Measurements from ENCODE around the gene TNRC18. TPM values are rescaled to one million over a fixed set of nuclear protein-coding genes. Genes with fewer than 3 reads are reported as not detected.
A peak's percentile ranks its signal among the peaks of the same experiment; 100 is the strongest.

TNRC18 gene
- total RNA-seq, 1 donor from 2014 or later = 169 TPM

GRCh38 chr7:5344342-5344741 is 79.3 kb downstream of the TNRC18 start:
- Mint-ChIP-seq H3K36me3 (peaks cover 43% of the 10 kb centered on the region), H3K4me3 (no peak overlapping the region), H3K27ac (no peak overlapping the region), H3K4me1 (ENCODE audit: unreplicated experiment) (no peaks in the 10 kb centered on the region), H3K27me3 (no peaks in the 10 kb centered on the region), H3K9me3 (peaks cover 12% of the 10 kb centered on the region)
- DNase-seq (ENCODE audit: extremely low spot score, unreplicated experiment) = no peak
- TF ChIP-seq, protein P1, sequence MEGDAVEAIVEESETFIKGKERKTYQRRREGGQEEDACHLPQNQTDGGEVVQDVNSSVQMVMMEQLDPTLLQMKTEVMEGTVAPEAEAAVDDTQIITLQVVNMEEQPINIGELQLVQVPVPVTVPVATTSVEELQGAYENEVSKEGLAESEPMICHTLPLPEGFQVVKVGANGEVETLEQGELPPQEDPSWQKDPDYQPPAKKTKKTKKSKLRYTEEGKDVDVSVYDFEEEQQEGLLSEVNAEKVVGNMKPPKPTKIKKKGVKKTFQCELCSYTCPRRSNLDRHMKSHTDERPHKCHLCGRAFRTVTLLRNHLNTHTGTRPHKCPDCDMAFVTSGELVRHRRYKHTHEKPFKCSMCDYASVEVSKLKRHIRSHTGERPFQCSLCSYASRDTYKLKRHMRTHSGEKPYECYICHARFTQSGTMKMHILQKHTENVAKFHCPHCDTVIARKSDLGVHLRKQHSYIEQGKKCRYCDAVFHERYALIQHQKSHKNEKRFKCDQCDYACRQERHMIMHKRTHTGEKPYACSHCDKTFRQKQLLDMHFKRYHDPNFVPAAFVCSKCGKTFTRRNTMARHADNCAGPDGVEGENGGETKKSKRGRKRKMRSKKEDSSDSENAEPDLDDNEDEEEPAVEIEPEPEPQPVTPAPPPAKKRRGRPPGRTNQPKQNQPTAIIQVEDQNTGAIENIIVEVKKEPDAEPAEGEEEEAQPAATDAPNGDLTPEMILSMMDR (conservative IDR thresholded peaks at IDR 0.05) = no peak

DNA sequence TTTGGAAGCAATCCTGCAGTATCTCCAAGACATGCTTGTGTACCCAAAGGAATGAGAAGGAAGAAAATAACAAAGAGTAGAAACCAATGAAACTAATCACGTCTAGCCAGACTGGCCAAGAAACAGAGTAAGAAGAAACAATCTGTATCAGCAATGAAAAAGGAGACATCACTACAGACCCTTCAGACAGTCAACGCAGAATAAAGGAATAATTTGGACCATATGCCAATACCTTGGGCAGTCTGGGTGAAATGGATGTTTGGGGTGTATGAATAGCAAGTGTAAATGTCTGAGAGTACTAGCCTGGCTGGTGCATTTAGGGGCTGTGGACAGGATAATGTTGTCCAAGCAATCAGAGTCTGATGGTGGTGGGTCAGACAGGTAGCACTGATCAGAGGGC is 79.8 kb downstream of the TNRC18 start:
- Mint-ChIP-seq H3K4me3 (no peak overlapping the region), H3K27me3 (no peaks in the 10 kb centered on the region), H3K9me3 (peaks cover 12% of the 10 kb centered on the region), H3K36me3 (peaks cover 44% of the 10 kb centered on the region), H3K27ac (no peak overlapping the region), H3K4me1 (ENCODE audit: unreplicated experiment) (no peaks in the 10 kb centered on the region)
- TF ChIP-seq, protein P1 (conservative IDR thresholded peaks at IDR 0.05) = no peak
- no peak for DNase-seq (ENCODE audit: extremely low spot score, unreplicated experiment)

GRCh38 chr7:5342631-5343030 is 81.0 kb downstream of the TNRC18 start:
- Mint-ChIP-seq H3K9me3 (peaks cover 12% of the 10 kb centered on the region), H3K4me1 (ENCODE audit: unreplicated experiment) (no peaks in the 10 kb centered on the region), H3K27me3 (no peaks in the 10 kb centered on the region), H3K27ac (no peak overlapping the region), H3K36me3 (peaks cover 52% of the 10 kb centered on the region), H3K4me3 (peak overlapping the region; percentile 9)
- no peak for DNase-seq (ENCODE audit: extremely low spot score, unreplicated experiment)
- TF ChIP-seq, protein P1 (conservative IDR thresholded peaks at IDR 0.05) = no peak

DNA sequence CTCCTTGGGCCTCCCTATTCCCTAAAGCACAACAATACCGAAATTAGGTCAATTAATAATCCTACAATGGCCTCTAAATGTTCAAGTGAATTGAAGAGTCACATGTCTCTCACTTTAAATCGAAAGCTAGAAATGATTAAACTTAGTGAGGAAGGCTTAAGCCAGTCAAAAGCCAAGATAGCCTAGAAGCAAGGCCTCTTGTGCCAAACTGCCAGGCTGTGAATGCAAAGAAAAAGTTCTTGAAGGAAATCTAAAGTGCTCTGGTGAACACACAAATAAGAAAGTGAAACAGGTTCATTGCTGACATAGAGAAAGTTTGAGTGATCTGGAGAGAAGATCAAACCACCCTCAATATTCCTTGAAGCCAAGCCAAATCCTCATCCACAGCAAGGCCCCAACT is 83.7 kb downstream of the TNRC18 start:
- peaks cover 65% of the 10 kb centered on the region for H3K36me3 Mint-ChIP-seq

GRCh38 chr7:5337047-5337446 is 86.6 kb downstream of the TNRC18 start:
- Mint-ChIP-seq H3K27ac (peak overlapping the region; percentile 3), H3K9me3 (no peaks in the 10 kb centered on the region), H3K27me3 (no peaks in the 10 kb centered on the region), H3K4me1 (ENCODE audit: unreplicated experiment) (no peaks in the 10 kb centered on the region), H3K4me3 (no peak overlapping the region), H3K36me3 (peaks cover 47% of the 10 kb centered on the region)
- TF ChIP-seq, protein P1 (conservative IDR thresholded peaks at IDR 0.05) = no peak
- DNase-seq (ENCODE audit: extremely low spot score, unreplicated experiment) = no peak

More for the DNA sequence above, 83.7 kb downstream of the TNRC18 start:
- Mint-ChIP-seq H3K27ac (peak overlapping the region; percentile 72), H3K27me3 (no peaks in the 10 kb centered on the region), H3K4me3 (no peak overlapping the region), H3K9me3 (peaks cover 12% of the 10 kb centered on the region), H3K4me1 (ENCODE audit: unreplicated experiment) (no peaks in the 10 kb centered on the region)
- no peak for DNase-seq (ENCODE audit: extremely low spot score, unreplicated experiment)
- TF ChIP-seq, protein P1 (conservative IDR thresholded peaks at IDR 0.05) = no peak

DNA sequence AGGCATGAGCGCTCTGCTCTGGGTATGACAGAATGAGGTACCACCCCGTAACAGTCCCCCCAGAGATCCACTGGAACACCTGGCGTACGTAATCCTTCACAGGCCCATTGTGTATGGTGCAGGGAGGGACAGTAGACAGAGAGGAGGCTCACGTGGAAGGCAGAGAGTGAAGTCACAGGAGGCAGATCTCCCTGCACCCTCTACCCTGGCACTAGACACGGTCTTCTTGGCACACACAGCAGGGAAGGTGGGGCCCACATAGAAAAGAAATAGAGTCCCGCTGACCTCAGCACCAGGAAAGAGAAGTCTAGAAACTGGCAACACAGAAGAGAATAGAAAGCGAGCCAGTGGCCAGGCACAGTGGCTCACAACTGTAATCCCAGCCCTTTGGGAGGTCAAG is 89.0 kb downstream of the TNRC18 start:
- Mint-ChIP-seq H3K4me3 (no peak overlapping the region), H3K9me3 (no peaks in the 10 kb centered on the region), H3K27ac (no peak overlapping the region), H3K27me3 (no peaks in the 10 kb centered on the region), H3K36me3 (peaks cover 39% of the 10 kb centered on the region), H3K4me1 (ENCODE audit: unreplicated experiment) (no peaks in the 10 kb centered on the region)
- DNase-seq (ENCODE audit: extremely low spot score, unreplicated experiment) = no peak
- TF ChIP-seq, protein P1 (conservative IDR thresholded peaks at IDR 0.05) = no peak
